ENCODE data around the gene INPP5D.
A peak's percentile ranks its signal among the peaks of the same experiment; 100 is the strongest.

The INPP5D gene

GRCh38 chr2:233124421-233125080, 64.4 kb downstream of the INPP5D start:
- H2AFZ ChIP-seq (ENCODE audit: low read depth, low read length), result no peak overlapping the region
- peaks cover 52% of the 10 kb centered on the region for H3K36me3 ChIP-seq (replicated peaks; ENCODE audit: low read depth, low read length)
- no peaks in the 10 kb centered on the region for H3K27me3 ChIP-seq (ENCODE audit: low read depth, low read length)
- peaks cover 69% of the 10 kb centered on the region for H3K79me2 ChIP-seq (ENCODE audit: low read length)
- peak overlapping the region; percentile 98 for H3K27ac ChIP-seq (ENCODE audit: low read length)
- TF ChIP-seq CTCF (IDR thresholded peaks at IDR 0.05; ENCODE audit: low read depth, low read length), result no peak
- TF ChIP-seq EZH2phosphoT487 (IDR thresholded peaks at IDR 0.05; ENCODE audit: low read depth), result no peak
- peak overlapping the region; percentile 82 for H3K9ac ChIP-seq (ENCODE audit: low read length)
- H3K4me2 ChIP-seq (ENCODE audit: low read length), result peak overlapping the region; percentile 67
- peak overlapping the region; percentile 51 for H3K4me3 ChIP-seq (ENCODE audit: low read length)
- H3K9me3 ChIP-seq (ENCODE audit: insufficient read depth, low read length), result no peaks in the 10 kb centered on the region
- H4K20me1 ChIP-seq (ENCODE audit: insufficient read depth, low read length), result no peaks in the 10 kb centered on the region
- H3K4me1 ChIP-seq (ENCODE audit: low read length), result peaks cover 26% of the 10 kb centered on the region

- peak overlapping the region; percentile 67; the same call in 1 of the 2 replicates for H3K4me2 ChIP-seq (ENCODE audit: low read length)
- H3K9me3 ChIP-seq (ENCODE audit: insufficient read depth, low read length), result no peaks in the 10 kb centered on the region
- H3K79me2 ChIP-seq (ENCODE audit: low read length), result peaks cover 59% of the 10 kb centered on the region
- no peaks in the 10 kb centered on the region for H3K27me3 ChIP-seq (ENCODE audit: low read depth, low read length)
- H3K4me3 ChIP-seq (ENCODE audit: low read length), result peak overlapping the region; percentile 51
- peaks cover 51% of the 10 kb centered on the region for H3K36me3 ChIP-seq (replicated peaks; ENCODE audit: low read depth, low read length)
- H3K9ac ChIP-seq (ENCODE audit: low read length), result peak overlapping the region; percentile 82
- H4K20me1 ChIP-seq (ENCODE audit: insufficient read depth, low read length), result no peaks in the 10 kb centered on the region
- TF ChIP-seq EZH2phosphoT487 (IDR thresholded peaks at IDR 0.05; ENCODE audit: low read depth) (no peak), CTCF (IDR thresholded peaks at IDR 0.05; ENCODE audit: low read depth, low read length) (no peak)
- no peak overlapping the region for H2AFZ ChIP-seq (ENCODE audit: low read depth, low read length)
- H3K27ac ChIP-seq (ENCODE audit: low read length), result peak overlapping the region; percentile 98
- peaks cover 26% of the 10 kb centered on the region for H3K4me1 ChIP-seq (ENCODE audit: low read length)
These were observed 65.4 kb downstream of the INPP5D start for GRCh38 chr2:233125455-233126065.

DNA sequence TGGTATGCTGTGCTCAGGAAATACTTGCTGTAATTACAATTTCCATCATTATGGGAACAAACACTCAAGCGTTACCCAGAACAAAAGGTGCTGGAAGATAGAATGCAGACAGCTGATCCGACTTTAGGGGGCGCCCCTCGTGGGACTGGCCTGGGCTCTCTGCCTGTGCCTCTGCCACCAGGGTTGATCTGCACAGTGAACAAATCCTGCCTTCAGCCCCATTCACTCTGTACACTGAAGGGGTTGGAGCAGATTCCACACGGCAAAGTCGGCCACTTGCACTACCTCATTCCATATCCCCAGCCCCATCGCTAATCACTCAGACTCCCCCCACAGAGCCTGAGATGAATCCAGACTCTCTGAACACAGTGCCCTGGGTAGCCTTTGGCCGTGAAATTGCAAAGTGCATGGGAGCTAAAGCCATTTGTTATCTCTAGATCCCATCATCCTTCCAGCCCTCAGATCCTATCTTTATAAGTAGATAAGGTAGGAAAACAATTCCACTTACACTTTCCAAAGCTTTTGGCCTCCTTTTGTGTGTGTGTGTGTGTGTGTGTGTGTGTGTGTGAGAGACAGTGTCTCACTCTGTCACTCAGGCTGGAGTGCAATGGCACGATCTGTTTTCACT, 69.3 kb downstream of the INPP5D start:
- Histone ChIP-seq H3K27me3 (ENCODE audit: low read depth, low read length) (no peaks in the 10 kb centered on the region), H3K9me3 (ENCODE audit: insufficient read depth, low read length) (no peaks in the 10 kb centered on the region), H3K4me2 (ENCODE audit: low read length) (no peak overlapping the region), H3K36me3 (replicated peaks; ENCODE audit: low read depth, low read length) (peaks cover 63% of the 10 kb centered on the region), H3K79me2 (ENCODE audit: low read length) (peaks cover 46% of the 10 kb centered on the region), H2AFZ (ENCODE audit: low read depth, low read length) (no peak overlapping the region), H4K20me1 (ENCODE audit: insufficient read depth, low read length) (no peaks in the 10 kb centered on the region), H3K9ac (ENCODE audit: low read length) (no peak overlapping the region), H3K4me1 (ENCODE audit: low read length) (peaks cover 14% of the 10 kb centered on the region), H3K4me3 (ENCODE audit: low read length) (no peak overlapping the region), H3K27ac (ENCODE audit: low read length) (no peak overlapping the region)
- TF ChIP-seq CTCF (IDR thresholded peaks at IDR 0.05; ENCODE audit: low read depth, low read length) (no peak), EZH2phosphoT487 (IDR thresholded peaks at IDR 0.05; ENCODE audit: low read depth) (no peak)

DNA sequence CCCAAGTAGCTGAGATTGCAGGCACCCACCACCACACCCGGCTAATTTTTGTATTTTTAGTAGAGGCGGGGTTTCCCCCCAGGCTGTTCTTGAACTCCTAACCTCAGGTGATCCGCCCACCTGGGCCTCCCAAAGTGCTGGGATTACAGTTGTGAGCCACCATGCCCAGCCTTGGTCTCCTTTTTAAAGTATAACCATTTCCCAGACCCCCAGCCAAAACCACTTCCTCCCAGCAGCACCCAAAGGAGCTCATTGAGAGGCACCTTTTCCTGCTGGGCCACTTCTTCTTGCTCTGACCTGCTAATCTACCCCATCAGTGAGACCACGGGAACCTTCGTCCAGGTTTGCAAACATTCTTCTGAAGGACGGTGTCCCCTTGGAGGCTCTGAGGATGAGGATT, 69.9 kb downstream of the INPP5D start:
- H3K4me3 ChIP-seq (ENCODE audit: low read length), result no peak overlapping the region
- TF ChIP-seq EZH2phosphoT487 (IDR thresholded peaks at IDR 0.05; ENCODE audit: low read depth), result no peak
- H3K36me3 ChIP-seq (replicated peaks; ENCODE audit: low read depth, low read length), result peaks cover 67% of the 10 kb centered on the region
- peaks cover 8% of the 10 kb centered on the region for H3K4me1 ChIP-seq (ENCODE audit: low read length)
- peaks cover 41% of the 10 kb centered on the region for H3K79me2 ChIP-seq (ENCODE audit: low read length)
- H2AFZ ChIP-seq (ENCODE audit: low read depth, low read length), result no peak overlapping the region
- H3K4me2 ChIP-seq (ENCODE audit: low read length), result no peak overlapping the region
- H3K27ac ChIP-seq (ENCODE audit: low read length), result no peak overlapping the region
- no peaks in the 10 kb centered on the region for H3K9me3 ChIP-seq (ENCODE audit: insufficient read depth, low read length)
- H4K20me1 ChIP-seq (ENCODE audit: insufficient read depth, low read length), result no peaks in the 10 kb centered on the region
- no peak overlapping the region for H3K9ac ChIP-seq (ENCODE audit: low read length)
- H3K27me3 ChIP-seq (ENCODE audit: low read depth, low read length), result no peaks in the 10 kb centered on the region

Measured in OCI-LY3 (cell line).